ENCODE results near the gene FBXL13.

FBXL13 gene

DNA sequence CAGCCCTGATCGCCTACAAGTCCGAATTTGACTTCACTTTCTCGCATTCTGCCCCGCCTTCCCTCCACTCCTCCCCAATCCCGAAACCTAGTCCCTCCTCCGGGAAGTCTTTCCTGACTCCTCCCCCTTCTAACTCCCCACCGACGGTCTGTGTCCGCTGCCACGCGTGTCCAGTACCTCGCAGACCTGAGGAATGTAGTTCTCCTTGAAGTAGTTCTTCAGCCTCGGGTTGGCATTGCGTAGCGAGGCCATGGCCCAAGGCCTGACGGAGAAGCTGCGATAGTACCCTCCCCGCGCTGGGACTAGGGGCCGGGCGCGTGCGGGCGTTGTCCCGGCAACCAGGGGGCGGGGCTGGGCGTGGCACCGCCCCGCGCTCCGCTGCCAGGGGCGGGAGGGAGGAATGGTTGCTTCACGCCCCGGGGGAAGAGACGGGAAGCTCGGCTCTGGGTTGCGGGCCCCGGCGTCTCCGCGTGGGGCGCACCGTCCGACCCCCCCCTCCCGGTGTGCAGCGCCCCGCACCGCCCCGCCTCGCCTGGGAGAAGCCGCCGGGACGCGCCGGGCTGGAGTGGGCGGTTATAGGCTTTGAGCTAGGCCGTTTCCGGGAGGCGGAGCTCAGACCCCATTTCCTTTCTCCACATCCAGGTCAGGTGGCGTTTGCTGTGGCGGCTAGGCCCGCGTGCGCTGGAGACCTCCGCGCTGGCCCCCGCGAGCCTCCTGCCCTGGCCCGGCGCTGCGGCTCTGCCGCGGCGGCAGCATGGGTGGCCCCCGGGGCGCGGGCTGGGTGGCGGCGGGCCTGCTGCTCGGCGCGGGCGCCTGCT, at the start of gene FBXL13, which contains the start of gene ARMC10:
FBXL13 (minus strand) TSS at position 278 of the 818 bp plus-strand sequence.
ARMC10 (plus strand) TSS at position 622 of the 818 bp plus-strand sequence; CDS start at position 755, 133 bp downstream.
- TF ChIP-seq, protein P1, sequence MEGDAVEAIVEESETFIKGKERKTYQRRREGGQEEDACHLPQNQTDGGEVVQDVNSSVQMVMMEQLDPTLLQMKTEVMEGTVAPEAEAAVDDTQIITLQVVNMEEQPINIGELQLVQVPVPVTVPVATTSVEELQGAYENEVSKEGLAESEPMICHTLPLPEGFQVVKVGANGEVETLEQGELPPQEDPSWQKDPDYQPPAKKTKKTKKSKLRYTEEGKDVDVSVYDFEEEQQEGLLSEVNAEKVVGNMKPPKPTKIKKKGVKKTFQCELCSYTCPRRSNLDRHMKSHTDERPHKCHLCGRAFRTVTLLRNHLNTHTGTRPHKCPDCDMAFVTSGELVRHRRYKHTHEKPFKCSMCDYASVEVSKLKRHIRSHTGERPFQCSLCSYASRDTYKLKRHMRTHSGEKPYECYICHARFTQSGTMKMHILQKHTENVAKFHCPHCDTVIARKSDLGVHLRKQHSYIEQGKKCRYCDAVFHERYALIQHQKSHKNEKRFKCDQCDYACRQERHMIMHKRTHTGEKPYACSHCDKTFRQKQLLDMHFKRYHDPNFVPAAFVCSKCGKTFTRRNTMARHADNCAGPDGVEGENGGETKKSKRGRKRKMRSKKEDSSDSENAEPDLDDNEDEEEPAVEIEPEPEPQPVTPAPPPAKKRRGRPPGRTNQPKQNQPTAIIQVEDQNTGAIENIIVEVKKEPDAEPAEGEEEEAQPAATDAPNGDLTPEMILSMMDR (IDR thresholded peaks at IDR 0.05; ENCODE audit: extremely low read depth, insufficient read depth, missing control alignments), result no peak
- in situ Hi-C loops (cut with MboI; ENCODE audit: low pct_unique_long_range_greater_than_20kb, low sequenced_read_pairs, unreplicated experiment), result loop anchor here (25.0 kb wide), 1 partner anchor 312 kb away; no protein-coding TSS in a partner anchor
- DNase-seq (ENCODE audit: low spot score), result peak; percentile 92

DNA sequence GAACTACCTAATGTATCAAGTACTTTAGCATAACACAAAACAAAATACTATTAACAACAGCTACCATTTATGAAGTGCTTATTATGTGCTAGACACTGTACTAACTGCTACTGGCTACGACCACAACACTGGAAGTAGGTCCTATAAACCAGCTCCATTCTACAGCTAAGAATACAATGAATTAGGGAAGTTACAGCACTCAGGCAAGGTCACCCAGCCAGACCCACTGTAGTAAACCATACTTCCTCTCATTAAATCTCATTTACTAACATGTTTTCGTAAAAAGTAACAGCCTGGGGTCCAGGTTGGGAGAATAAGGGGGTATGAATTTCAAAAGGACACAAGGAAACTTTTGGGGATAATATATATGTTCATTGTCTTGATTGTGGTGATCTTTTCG, 48.9 kb upstream of the FBXL13 start:
- in situ Hi-C loops (cut with MboI; ENCODE audit: low pct_unique_long_range_greater_than_20kb, low sequenced_read_pairs, unreplicated experiment), result no loop called here
- no peak for DNase-seq (ENCODE audit: low spot score)
- TF ChIP-seq, protein P1 (IDR thresholded peaks at IDR 0.05; ENCODE audit: extremely low read depth, insufficient read depth, missing control alignments), result no peak

DNA sequence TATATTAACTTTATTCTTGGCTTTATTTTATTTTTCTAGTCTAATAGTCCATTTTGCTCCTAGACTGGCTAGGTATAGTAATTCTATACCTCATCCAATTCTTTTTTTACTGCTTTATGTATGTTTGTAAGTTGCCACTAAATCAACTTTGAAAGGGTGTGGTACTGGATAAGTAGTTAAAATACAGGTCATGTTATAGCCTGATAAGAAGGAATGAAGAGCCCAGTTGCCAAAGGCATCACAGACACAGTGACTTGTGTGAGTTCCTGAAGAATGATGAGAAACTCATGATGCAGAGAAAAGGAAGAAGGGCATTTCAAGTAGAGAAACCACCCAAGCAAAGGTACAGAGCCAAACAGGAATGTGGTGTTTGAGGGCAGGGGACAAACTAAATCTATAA, 47.0 kb upstream of the FBXL13 start:
- DNase-seq (ENCODE audit: low spot score), result no peak
- TF ChIP-seq, protein P1 (IDR thresholded peaks at IDR 0.05; ENCODE audit: extremely low read depth, insufficient read depth, missing control alignments), result no peak
- in situ Hi-C loops (cut with MboI; ENCODE audit: low pct_unique_long_range_greater_than_20kb, low sequenced_read_pairs, unreplicated experiment), result no loop called here

DNA sequence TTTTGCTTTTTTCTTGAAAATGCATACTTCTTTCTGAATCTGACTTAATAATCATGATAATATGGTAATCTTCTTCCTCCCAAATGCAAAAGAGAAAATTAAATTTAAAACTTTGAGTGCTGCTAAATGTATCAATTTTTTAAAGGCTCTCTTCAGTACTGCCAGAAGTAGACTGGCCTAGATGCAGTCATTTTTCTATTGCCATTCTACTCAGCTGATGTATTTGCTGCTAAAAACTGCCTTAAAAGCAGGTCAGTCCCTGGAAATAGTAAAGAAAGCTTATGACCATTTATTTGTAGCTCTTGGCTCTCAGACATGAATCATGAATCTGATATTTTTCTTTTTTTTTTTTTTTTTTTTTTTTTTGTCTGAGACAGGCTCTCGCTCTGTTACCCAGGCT, 45.8 kb upstream of the FBXL13 start:
- TF ChIP-seq, protein P1 (IDR thresholded peaks at IDR 0.05; ENCODE audit: extremely low read depth, insufficient read depth, missing control alignments), result no peak
- in situ Hi-C loops (cut with MboI; ENCODE audit: low pct_unique_long_range_greater_than_20kb, low sequenced_read_pairs, unreplicated experiment), result no loop called here

DNA sequence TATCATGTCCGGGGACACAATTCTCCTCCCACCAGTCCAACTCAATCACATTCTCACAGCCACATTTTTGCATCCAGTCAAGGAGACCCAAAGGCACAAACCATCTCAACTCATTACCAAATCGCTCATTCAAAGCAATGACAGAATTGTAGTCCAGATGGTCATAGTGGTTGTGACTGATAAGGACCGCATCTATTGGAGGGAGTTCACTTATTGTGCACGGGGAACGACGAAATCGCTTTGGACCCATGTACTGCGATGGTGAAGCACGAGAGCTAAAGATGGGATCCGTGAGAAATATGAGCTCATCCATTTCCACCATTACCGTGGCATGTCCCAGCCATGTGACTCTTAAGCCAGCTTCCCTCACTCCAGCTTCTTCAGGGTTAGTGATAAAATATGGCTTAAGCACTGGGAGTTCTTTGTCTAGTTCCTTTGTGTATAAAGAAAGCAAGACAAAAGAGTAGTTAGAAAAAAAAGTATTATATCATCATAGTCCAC, 45.2 kb upstream of the FBXL13 start:
- DNase-seq (ENCODE audit: low spot score), result no peak
- in situ Hi-C loops (cut with MboI; ENCODE audit: low pct_unique_long_range_greater_than_20kb, low sequenced_read_pairs, unreplicated experiment), result no loop called here
- TF ChIP-seq, protein P1 (IDR thresholded peaks at IDR 0.05; ENCODE audit: extremely low read depth, insufficient read depth, missing control alignments), result no peak

More for the DNA sequence above, 45.8 kb upstream of the FBXL13 start:
- no peak for DNase-seq (ENCODE audit: low spot score)

DNA sequence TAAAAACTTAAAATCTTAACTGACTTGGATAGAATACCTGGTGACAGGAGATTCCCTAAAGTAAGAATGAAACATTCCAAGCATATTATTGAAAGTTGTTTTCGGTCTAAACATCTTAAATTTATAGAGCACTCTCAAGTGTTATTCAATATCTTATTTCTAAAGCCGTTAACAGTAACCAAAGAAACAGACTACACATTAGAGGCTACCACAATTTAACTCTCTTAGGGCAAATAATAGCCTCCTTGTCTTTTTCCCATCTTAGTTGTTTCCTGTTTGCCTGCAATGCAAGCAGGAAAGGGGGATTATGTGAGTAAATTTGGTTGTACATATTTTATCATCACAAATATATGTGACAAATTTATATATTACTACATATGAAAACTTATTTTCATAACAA, 42.9 kb upstream of the FBXL13 start:
- in situ Hi-C loops (cut with MboI; ENCODE audit: low pct_unique_long_range_greater_than_20kb, low sequenced_read_pairs, unreplicated experiment), result no loop called here
- DNase-seq (ENCODE audit: low spot score), result no peak
- TF ChIP-seq, protein P1 (IDR thresholded peaks at IDR 0.05; ENCODE audit: extremely low read depth, insufficient read depth, missing control alignments), result no peak
